HT1080 (cell line): Measurements from ENCODE around the gene FOXI2. TPM values are rescaled to one million over a fixed set of nuclear protein-coding genes. Genes with fewer than 3 reads are reported as not detected.

Source experiments
- DNase-seq: peaks from one replicate; pipeline ENCODE4 v3.0.0-alpha.2; 2015; ENCODE audit warnings: low read depth
- total RNA-seq: library from RNA; depleted of rRNA; stranded (reverse); fragments of >200 nt; shearing (Covaris generic); gene quantifications from 2 replicates; pipeline ENCODE4 v1.2.3, GENCODE V29; 2014; rRNA removed

The FOXI2 gene
- total RNA-seq, 1 experiment from 2014 or later, result not detected

DNA sequence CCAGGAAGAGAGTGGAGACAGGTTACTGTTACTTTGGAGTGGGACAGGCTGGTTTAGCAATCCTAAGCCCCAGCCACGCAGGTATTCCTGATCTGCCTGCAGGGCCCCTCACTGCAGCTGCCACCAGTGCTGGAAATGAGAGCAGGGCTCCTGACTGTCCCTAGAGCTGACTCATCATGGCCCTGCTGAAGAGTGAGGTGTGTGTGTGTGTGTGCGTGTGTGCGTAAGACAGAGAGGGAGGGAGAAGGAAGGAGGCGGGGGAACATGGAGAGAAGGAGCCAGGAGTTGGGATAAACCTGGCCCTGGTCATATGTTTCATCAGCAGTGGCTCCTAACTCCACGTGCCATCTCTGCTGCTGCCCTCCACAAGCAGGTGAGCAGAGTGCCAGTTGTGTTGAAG is 3.6 kb downstream of the FOXI2 start:
- peak; percentile 60 for DNase-seq

DNA sequence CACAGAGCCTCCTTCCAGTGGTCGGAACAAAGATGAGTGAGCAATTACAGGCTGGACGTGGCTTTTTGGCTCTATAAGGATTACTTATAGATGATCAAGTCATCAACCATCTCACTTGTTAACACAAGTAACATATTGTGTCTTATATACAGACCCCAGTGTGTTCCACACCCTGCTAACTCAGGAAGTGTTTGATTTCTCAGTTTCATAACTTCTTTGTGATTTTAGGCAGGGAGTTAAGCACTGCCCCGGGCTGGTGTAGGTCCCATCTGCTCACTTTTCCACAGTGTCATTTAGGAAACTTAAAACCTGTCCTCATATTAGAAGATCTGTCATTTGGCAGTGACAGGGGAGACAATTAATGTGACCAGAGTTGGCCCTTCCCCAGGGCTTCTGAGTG is 6.2 kb downstream of the FOXI2 start:
- DNase-seq, result no peak

DNA sequence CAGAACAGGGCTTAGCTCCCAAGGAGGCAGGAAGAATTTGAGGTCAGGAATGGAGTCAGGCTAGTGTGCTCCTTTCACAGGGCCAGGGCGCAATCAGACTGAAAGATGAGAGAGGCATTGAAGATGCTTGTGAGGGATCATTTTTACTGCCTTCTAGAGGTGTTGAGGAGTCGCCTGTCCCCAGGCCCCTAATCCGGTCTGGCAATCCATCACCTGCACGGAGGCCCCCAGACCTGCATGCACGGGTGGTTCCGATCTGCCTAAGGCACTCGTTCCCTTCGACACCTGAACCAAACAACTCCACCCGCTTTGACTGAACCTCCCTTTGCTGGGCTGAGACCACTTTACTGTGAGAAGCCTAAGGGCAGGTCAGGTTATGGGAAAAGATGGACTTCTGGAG is 8.0 kb downstream of the FOXI2 start:
- no peak for DNase-seq

DNA sequence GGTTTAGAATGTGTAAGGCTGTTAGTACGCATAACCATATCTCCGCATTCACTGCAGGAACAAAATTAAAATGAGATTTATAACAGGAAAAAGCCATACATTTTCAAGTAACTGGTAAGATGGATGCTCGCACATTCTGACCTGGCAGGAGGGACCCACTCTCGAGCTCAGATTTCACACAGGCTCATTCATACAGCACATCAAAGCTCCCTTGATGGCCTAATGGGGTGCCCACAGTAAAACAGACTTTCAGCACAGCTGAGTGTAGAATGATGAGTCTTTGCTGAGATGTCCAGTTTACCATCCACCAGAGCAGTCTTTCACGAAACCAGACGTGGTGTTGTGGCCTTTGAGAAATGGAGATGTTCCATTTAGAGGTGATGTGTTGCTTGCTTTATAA is 8.9 kb downstream of the FOXI2 start:
- no peak for DNase-seq

DNA sequence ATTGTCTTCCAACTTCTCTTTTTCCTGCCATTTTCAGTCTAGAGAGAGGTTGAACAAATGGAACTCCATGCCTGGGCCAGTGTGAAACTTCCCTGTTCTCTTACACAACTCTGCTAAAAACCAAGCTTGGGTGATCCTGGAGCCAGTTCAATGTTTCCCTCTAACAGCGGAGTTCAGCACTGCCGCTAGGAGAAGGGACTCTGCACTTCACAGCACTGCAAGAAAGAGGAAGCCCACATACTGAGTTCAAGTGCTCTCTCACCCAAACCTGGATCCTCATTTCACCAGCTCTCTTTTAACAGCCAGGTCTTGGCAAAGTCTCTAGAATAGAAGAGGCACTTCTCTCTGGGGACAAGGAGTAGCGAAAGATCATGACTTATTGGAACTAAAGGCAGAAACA is 18.8 kb downstream of the FOXI2 start:
- no peak for DNase-seq

DNA sequence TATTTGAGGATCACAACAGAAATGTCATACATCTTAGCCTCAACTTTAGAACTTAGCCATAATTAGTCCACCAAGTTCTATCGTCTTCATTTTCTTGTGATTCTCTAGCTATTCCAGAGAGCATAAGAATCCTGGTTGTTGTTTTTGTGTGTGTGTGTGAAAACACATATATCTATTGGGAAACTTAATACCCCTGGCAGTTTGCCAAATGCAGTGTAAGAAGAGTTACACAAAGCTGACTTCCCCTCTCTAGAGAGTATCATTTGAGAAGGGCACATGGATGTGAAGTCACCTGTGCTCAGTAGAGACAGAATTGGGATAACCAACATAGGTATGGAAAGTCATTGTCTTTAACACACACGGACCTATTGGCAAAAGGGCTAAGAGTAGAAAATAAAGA is 19.3 kb downstream of the FOXI2 start:
- no peak for DNase-seq

DNA sequence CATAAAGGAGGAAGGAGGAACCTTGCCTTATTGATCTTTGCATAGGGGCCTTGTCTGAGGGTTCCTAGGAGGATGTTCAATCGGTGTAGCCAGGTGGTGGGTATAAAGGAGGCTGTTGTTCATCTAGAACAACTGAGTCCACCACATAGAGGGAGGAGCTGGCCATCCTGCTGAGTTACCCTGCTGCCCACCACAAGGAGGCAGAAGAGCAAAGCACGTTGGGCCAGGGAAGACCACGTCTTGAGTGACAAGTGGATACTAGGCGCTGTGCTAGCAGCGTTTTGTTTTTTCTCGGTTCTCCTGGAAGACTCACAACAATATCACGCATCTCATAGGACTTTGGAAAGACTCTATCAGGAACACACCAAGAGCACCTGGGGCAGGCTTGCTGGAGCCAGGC is 20.0 kb downstream of the FOXI2 start:
- DNase-seq, result peak; percentile 13

DNA sequence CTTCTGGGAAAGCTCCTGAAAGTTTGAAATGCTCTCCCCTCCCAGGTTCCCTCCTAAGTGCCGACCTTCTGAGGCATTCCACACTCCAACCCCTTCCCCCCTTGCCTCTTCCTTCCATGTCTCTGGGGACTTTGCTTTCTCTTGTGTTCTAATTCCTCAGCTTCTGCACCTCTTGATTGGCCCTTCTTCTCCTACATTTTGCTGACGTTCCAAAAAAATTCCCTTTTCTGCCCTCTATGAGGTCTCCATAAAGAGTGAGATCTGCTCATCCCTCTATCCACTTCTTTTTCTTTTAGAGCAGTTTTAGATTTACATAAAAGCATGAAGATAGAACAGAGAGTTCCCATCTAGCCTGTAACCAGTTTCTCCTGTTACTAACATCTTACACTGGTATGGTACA is 22.3 kb downstream of the FOXI2 start:
- DNase-seq, result no peak

DNA sequence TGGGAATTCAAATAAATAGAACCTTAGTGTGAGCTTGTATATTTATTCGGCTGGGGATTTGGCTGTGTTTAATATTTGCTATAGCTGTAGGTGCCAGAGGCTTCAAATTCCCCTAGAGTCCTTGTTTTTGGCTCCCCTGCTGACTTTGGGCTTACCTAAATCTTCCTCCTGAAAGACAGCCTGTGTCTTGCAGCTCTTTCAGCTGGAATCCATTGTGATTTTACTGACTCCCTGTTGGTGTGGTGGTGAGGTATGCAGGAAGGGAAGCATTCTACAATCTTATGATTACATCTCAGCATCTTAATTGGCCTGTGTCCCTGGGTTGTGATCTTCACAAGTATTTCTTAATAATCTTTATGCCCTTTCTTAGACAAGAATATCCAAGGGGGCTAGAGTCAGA is 25.9 kb downstream of the FOXI2 start:
- no peak for DNase-seq

DNA sequence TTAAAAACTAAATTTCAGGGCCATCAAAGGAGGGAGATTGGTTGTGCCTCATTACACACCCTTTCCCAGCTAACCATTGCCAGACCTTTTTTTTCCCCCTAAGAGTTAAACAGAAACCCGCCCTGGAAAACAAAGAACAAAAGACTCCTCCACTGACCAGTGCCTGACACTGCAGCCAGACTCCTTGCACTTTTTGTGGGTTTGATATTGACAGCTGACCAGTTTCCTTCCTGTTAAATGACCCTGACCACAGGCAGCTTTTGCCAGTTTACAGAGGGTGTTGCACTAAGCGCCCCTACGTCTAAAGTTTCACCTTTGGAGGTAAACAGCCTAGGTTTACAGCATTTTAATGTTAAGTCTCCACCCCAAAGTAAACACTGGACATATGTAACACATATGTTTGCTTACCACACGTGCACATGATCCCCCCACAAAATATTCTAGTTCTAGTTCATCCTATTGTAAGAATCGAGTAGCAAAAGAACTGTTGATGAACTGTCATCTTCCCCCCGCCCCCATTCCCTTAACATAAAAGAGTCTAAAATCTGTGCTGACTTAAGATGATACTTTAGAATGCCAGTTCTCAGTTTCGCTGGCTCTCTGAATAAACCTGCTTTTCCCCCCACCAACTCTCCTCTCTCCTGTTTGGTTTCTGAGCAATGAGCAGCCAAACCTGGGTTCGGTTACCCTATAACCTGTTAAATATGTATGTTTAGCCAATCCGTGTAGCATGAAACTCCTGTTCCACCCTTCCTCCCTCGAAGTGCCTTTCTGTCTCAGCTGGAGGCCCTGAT is 38.0 kb downstream of the FOXI2 start:
- peak; percentile 50 for DNase-seq

DNA sequence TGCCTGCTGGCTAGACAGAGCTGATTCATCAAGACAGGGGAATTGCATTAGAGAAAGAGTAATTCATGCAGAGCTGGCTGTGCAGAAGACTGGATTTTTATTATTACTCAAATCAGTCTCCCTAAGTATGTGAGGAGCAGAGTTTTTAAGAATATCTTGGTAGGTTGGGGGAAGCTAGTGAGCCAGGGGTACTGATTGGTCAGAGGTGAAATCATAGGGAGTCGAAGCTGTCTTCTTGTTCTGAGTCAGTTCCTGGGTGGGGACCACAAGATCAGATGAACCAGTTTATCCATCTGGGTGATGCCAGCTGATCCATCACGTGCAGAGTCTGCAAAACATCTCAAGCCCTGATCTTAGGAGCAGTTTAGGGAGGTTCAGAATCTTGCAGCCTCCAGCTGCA is 39.8 kb downstream of the FOXI2 start:
- DNase-seq, result peak; percentile 38

DNA sequence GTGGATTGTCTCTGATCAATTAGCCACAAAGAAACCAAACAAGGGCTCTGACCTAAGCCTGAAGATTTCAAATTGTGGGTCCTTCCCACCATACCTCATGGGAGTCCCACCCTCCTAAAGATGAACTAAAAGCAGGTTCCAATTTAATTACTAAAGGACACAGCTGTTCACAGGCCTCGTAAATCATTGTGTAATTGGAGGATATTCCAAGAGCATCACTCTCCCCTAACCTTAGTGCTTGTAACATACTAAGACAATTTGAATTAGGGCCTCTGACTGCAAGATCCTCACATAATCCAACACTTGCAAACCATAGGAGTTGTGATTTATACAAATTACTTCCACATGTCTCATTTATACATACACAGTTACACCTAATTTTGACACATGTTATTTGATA is 44.4 kb downstream of the FOXI2 start:
- DNase-seq, result no peak

DNA sequence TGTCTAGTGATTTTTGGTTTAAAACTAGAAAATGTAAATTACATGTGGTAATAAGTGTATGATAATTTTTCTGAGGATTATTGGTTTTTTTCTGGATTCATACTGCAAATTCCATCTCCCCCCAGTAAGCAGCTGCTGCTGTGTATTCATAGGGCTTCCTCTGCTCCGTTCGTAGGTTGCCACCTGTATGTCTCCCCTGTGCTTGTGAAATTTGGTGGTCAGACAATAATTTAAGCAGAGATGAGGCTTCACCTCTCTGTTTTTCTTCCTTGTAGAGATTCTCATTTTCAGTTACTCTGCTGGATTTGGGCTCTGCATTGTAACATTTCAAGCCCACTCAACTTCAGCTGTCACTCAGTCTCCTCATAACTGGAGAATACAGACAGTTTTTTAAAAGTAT is 50.9 kb downstream of the FOXI2 start:
- DNase-seq, result no peak

DNA sequence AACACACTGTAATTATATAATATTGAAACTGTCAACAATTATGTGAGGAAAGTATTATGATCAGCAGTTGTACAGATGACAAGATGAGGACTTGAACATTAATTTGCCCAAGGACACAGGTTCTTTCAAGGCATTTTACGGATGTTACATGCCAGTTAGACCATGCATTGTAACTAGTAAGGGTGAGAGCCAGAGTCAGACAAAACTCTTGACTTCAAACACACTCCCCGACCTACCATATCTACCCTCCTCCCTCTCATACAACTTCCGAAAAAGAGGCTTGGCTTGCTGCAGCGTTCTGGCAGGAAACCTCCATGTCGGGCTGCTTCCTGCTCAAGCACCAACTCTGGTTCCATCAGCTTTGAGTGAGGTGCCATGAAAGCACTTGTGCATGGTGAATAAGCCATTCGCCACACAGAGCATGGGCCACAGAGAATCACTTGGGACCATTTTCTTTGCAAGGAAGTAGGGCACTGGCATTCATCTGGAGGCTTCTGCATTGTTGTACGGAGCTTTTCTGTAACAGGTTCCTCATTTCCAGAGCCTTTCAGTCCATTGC is 53.2 kb downstream of the FOXI2 start:
- no peak for DNase-seq

Other genes starting within 250 kb of the FOXI2 start
- not detected in 2 replicates for gene NPS, start 187.9 kb upstream of the FOXI2 start, total RNA-seq
- not detected in 2 replicates for gene CLRN3, start 155.8 kb downstream of the FOXI2 start, total RNA-seq
- 24.6 and 32.0 TPM in 2 replicates for gene PTPRE, start 169.9 kb downstream of the FOXI2 start, total RNA-seq